ENCODE results near the gene C1R. TPM values are rescaled to one million over a fixed set of nuclear protein-coding genes. Genes with fewer than 3 reads are reported as not detected.

The C1R gene
- total RNA-seq, 2 experiments from 2014 or later, result 0.30 TPM; not detected in 1

DNA sequence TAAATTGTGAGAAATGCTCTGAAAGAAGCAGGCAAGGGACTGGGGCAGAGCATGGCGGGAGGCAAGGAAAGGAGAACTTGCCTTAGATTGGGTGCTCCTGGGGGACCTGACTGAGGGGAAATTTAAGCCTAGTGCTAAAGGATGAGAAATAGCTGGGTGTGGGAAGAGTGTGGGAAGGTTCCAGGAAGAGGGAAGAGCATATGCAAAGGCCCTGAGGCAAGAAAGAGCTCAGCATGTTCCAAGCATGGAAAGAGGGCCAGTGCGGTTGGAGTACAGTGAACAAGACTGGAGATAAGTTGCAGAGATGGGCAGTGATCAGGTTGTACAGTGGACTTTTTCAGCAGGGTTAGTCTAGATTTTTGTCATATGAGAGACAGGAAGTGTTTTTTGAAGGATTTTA lies 47.0 kb upstream of the C1R start:
- ChIA-PET CTCF (ENCODE audit: unreplicated experiment) (no interaction called here), POLR2A (interaction anchor here (0.6 to 1.0 kb wide), 2 partner anchors 44 to 743 kb away, joined by 3 read pairs; no protein-coding TSS in a partner anchor)
- H3K4me3 ChIP-seq (ENCODE audit: low read depth, low read length, poor library complexity, severe bottlenecking), result no peak overlapping the region
- H3K9me2 ChIP-seq (ENCODE audit: insufficient read depth, low read length), result no peaks in the 10 kb centered on the region
- no peaks in the 10 kb centered on the region for H3K9me3 ChIP-seq (ENCODE audit: low read length)
- peaks cover 11% of the 10 kb centered on the region for H3K36me3 ChIP-seq (ENCODE audit: insufficient read depth, low read length)
- H3K27ac ChIP-seq (ENCODE audit: low read depth, low read length, poor library complexity, severe bottlenecking), result no peak overlapping the region
- H3K4me1 ChIP-seq (ENCODE audit: insufficient read depth, low read length, poor library complexity, severe bottlenecking), result no peaks in the 10 kb centered on the region
- H2AFZ ChIP-seq (ENCODE audit: low read length), result no peak overlapping the region
- H4K20me1 ChIP-seq (ENCODE audit: insufficient read depth, low read length), result no peaks in the 10 kb centered on the region
- H3K4me2 ChIP-seq (ENCODE audit: low read length), result no peak overlapping the region
- no peak for DNase-seq (ENCODE audit: low spot score)
- no peaks in the 10 kb centered on the region for H3K79me2 ChIP-seq (ENCODE audit: insufficient read depth, low read depth, low read length)
- no TSS peak for BruUV-seq (replicated peaks)
- intact Hi-C loops (cut with micrococcal nuclease; ENCODE audit: unreplicated experiment), result no loop called here
- TF ChIP-seq, protein P1, sequence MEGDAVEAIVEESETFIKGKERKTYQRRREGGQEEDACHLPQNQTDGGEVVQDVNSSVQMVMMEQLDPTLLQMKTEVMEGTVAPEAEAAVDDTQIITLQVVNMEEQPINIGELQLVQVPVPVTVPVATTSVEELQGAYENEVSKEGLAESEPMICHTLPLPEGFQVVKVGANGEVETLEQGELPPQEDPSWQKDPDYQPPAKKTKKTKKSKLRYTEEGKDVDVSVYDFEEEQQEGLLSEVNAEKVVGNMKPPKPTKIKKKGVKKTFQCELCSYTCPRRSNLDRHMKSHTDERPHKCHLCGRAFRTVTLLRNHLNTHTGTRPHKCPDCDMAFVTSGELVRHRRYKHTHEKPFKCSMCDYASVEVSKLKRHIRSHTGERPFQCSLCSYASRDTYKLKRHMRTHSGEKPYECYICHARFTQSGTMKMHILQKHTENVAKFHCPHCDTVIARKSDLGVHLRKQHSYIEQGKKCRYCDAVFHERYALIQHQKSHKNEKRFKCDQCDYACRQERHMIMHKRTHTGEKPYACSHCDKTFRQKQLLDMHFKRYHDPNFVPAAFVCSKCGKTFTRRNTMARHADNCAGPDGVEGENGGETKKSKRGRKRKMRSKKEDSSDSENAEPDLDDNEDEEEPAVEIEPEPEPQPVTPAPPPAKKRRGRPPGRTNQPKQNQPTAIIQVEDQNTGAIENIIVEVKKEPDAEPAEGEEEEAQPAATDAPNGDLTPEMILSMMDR (conservative IDR thresholded peaks at IDR 0.05; ENCODE audit: low read length), result no peak
- TF ChIP-seq EZH2phosphoT487 (IDR thresholded peaks at IDR 0.05; ENCODE audit: borderline replicate concordance, low read depth, low read length), result no peak

- TF ChIP-seq EZH2phosphoT487 (IDR thresholded peaks at IDR 0.05; ENCODE audit: borderline replicate concordance, low read depth, low read length), result no peak
- TF ChIP-seq, protein P1 (conservative IDR thresholded peaks at IDR 0.05; ENCODE audit: low read length), result no peak
- Histone ChIP-seq H4K20me1 (ENCODE audit: insufficient read depth, low read length) (no peaks in the 10 kb centered on the region), H3K4me2 (ENCODE audit: low read length) (no peak overlapping the region), H3K4me3 (ENCODE audit: low read depth, low read length, poor library complexity, severe bottlenecking) (no peak overlapping the region), H3K79me2 (ENCODE audit: insufficient read depth, low read depth, low read length) (no peaks in the 10 kb centered on the region), H2AFZ (ENCODE audit: low read length) (no peak overlapping the region), H3K9me2 (ENCODE audit: insufficient read depth, low read length) (no peaks in the 10 kb centered on the region), H3K27ac (ENCODE audit: low read depth, low read length, poor library complexity, severe bottlenecking) (no peak overlapping the region), H3K36me3 (ENCODE audit: insufficient read depth, low read length) (peaks cover 11% of the 10 kb centered on the region), H3K9me3 (ENCODE audit: low read length) (no peaks in the 10 kb centered on the region), H3K4me1 (ENCODE audit: insufficient read depth, low read length, poor library complexity, severe bottlenecking) (no peaks in the 10 kb centered on the region)
- POLR2A ChIA-PET, result no interaction called here
- DNase-seq (ENCODE audit: low spot score), result no peak
- CTCF ChIA-PET (ENCODE audit: unreplicated experiment), result no interaction called here
- no TSS peak for BruUV-seq (replicated peaks)
- intact Hi-C loops (cut with micrococcal nuclease; ENCODE audit: unreplicated experiment), result no loop called here
Measured at GRCh38 chr12:7137908-7138307, 45.7 kb upstream of the C1R start.

DNA sequence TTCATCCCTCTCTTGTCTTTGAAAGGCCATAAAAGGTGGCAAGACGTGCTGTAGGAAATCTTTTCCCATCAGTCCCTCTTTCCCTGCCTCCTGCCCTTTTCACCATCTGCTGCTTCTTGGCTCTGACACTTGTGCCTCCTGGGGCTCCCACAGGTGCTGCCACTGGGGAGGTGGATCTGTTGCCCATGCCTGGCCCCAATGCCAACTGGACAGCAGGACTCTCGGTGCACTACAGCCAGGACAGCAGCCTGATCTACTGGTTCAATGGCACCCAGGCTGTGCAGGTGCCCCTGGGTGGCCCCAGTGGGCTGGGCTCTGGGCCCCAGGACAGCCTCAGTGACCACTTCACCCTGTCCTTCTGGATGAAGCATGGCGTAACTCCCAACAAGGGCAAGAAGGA lies 44.4 kb upstream of the C1R start:
- Histone ChIP-seq H3K27ac (ENCODE audit: low read depth, low read length, poor library complexity, severe bottlenecking) (no peak overlapping the region), H3K36me3 (ENCODE audit: insufficient read depth, low read length) (peaks cover 11% of the 10 kb centered on the region), H3K4me1 (ENCODE audit: insufficient read depth, low read length, poor library complexity, severe bottlenecking) (peaks cover 2% of the 10 kb centered on the region), H3K79me2 (ENCODE audit: insufficient read depth, low read depth, low read length) (no peaks in the 10 kb centered on the region), H3K4me2 (ENCODE audit: low read length) (no peak overlapping the region), H3K4me3 (ENCODE audit: low read depth, low read length, poor library complexity, severe bottlenecking) (no peak overlapping the region), H2AFZ (ENCODE audit: low read length) (no peak overlapping the region), H3K9me2 (ENCODE audit: insufficient read depth, low read length) (no peaks in the 10 kb centered on the region), H3K9me3 (ENCODE audit: low read length) (no peaks in the 10 kb centered on the region), H4K20me1 (ENCODE audit: insufficient read depth, low read length) (no peaks in the 10 kb centered on the region)
- intact Hi-C loops (cut with micrococcal nuclease; ENCODE audit: unreplicated experiment), result no loop called here
- CTCF ChIA-PET (ENCODE audit: unreplicated experiment), result no interaction called here
- no TSS peak for BruUV-seq (replicated peaks)
- POLR2A ChIA-PET, result no interaction called here
- DNase-seq (ENCODE audit: low spot score), result no peak
- TF ChIP-seq EZH2phosphoT487 (IDR thresholded peaks at IDR 0.05; ENCODE audit: borderline replicate concordance, low read depth, low read length), result no peak
